HG02852 (cell line): ENCODE results near the gene IDH3A.
A peak's percentile ranks its signal among the peaks of the same experiment; 100 is the strongest.
"Not testable (repeated sequence)": the region's sequence is repeated elsewhere in the genome, so short reads cannot be mapped to it uniquely, and the experiment has no call there.

ENCODE experiments used
- ATAC-seq: cut with Tn5 transposase; IDR thresholded peaks from one replicate; pipeline ENCODE4 v1.9.1; 2021; ENCODE audit warnings: mild to moderate bottlenecking, moderate library complexity; ENCODE audit not compliant: unreplicated experiment

The IDH3A gene

DNA sequence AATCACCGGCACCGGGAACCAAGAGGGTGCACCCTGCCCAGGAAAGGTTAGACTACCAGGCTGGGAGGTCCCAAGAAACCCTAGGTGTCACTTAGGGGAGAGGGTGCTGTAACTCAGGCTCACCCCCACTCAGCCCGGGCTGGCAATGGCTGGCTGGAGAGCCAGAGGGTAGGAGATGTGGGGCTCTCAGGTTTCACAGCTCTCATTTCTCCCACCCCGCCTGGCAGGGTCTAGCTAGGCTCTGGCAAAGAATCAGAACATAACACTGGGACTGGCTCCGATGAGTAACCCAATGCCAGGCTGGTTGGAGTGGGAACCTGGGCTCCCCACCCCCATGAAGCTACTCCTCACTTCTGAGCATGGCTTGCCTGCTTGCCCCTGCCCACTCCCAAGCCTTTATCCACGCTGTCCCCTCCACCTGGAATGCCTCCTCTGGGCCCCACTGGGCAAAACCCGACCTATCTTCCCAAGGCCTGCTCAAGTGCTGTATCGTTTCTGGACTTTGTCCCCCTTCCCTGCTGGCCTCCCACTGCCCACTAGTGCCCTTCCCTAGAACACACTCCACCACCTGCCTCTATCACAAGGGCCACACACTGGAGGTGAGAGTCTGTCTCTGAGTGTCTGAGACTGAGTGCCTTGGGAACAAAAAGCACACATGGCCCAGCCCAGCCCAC is 19.9 kb upstream of the IDH3A start:
- no peak for ATAC-seq

DNA sequence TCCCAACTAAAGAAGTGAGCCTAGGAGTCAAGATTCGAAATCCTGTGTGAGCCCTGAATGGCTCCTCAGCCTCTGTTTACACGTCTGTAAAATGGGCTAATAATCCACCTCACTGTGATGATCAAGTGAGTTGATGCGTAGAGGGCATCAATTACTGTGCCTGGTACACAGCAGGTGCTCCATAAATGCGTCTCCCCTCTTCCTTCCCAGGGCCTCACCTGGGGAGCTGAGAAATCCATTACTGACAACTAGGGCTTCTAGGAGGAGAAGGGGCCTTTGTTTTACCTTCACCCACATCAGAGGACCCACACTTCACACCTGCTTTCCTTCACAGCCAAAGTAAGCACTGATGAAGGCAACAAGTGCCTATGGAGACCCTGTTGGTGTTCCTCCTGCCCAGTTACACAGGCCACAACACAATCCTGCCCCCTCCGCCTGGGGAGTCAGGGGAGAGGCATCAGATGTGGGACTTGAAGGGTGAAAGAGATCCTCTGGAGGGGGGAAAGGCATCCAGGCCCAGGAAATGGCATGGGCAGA is 19.3 kb upstream of the IDH3A start:
- ATAC-seq: no peak

DNA sequence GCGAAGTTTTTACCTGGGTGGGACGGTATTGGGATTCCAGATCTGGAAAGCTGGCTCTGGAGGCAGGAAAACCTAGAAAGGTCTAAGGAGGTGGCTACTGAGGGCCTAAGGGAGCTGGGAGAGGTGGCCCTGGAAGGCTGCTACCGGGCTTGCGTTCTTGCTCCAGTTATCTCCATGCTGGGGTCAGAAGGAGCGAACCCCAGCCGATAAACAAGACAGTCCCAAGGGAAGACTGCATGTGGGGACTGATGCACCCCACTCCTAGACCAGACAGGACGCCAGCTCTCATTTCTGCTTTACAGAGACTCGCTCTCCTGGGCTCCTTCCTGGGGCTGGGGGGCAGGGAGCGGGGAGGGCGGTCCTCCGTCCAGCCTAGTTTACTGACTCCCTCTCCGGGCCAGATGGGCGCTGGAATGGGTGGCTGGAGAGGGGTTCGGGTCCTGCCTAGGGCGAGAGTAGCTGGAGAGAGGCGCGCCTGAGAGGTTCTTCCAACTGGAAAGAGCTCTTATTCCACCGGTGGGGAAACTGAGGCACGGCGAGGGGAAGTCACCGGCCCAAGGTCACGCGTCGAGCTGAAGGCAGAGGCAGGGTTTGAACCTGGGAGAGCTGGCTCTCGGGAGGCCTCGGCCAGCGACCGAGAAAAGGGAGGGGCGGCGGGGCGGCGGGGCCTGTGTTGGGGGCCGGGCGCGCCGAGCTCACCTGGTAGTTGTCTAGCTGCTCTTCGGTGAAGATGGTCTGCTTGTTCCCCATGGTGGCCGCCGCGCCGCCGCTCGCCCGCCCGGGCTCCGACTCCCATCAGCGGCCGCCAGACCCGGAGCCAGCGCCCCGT is 18.5 kb upstream of the IDH3A start:
- ATAC-seq: peak; percentile 42

DNA sequence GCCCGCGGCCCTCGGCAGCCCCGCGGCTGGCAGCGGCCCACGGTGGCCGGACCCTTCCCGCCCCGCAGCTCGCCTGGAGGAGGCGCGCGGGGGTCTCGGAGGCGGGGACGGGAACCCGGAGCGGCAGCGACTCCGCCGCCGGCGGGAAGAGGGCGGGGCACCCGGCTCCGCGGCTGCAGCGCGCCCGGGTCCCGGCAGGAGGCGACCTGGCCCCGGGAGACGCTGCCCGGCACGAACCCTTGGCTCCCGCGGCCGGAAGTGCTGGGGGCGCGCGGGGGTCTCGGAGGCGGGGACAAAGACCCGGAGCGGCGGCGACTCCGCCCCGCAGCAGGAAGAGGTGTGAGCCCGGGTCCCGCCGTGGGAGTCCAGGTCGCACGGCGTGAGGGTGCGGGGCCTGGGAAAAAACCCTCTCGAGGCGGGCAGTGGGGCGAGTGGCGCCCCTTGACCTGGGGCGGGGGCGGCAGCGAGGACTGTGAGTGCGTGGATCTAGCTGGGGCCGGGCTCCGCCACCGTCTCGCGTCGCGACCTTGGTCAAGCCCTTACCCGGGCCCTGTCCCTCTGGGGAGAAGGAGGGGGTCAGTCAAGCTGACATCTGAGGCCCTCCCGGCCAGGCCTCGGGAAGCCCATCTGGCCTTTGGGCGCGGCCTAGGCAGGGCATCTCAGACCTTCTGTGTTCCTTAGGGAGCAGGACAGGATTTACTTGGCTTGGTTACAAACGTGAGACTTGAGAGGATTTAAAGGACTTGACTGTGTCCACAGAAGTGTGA is 17.7 kb upstream of the IDH3A start, which contains the start of gene CIB2:
Gene CIB2, minus strand, starts transcription at position 151 of the 767 bp plus-strand sequence. CDS start 230 bp downstream, outside the sequence.
- ATAC-seq: peak; percentile 77

DNA sequence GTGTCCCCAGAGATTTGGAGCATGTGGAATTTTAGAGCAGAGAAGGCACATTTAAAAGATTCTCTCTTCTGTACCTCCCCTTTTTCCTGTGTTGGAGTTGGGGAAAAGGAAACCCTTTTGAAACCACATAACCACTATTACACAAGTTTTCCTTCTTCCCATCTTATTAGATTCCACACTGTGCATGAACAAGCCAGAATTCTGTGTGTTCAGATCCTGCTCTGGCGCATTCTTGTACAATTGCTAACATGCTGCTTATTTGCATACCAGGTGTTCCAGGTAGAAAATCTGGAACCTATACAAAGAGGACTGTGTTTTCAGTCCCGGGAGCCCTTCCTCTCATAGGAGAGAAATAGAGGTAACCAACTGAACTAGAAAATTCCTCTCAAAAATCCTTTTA is 15.4 kb upstream of the IDH3A start:
- no peak for ATAC-seq

DNA sequence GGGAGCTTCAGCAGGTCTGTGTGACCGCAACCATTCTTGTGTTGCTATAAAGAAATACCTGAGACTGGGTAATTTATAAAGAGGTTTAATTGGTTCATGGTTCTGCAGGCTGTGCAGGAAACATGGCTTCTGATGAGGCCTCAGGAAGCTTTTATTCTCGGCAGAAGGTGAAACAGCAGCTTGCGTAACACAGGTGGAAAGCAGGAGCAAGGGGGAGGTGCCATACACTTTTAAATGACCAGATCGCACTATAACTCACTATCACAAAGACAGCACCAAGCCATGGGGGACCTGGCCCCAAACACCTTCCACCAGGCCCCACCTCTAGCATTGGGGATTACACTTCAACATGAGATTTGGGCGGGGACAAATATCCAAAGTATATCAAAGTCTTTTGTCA is 9.6 kb upstream of the IDH3A start:
- no peak for ATAC-seq

DNA sequence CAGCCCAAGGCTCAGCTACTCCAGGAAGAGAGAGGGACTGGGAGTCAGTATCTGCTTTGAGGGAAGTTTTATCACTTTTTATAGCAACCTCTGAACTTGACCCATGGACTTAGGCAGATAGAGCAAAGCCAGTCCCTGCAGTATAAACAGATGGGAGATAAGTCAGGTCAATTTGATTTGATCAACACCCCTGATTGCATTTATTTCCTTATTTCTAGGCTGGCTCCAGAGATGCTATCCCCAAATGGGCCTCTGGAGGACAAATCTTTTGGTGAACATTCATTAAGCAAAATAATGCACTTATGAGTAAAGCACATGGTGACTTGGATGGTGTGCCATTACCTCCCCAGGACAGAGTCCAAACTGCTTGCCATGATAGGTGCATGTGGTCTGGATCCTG is 8.9 kb upstream of the IDH3A start:
- no peak for ATAC-seq

DNA sequence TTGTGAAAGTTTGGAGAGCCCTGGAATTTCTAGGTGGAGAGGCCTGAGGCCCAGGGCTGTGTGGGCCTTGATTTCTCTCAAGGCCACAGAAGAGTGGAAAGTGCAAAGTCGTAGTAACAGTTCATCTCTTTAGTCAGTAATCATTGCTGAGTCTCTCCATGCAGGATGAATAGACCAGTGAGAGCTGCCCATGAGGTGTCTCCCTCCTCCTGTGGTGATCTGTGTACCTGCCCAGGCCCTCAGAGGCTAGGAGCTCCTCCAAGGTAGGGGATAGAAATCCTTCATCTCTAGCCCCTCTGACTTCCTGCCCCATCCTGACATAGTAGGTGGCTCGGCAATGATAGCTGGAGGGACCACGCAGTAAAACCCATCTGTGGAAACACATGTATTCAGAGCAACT is 6.8 kb upstream of the IDH3A start:
- ATAC-seq: no peak

DNA sequence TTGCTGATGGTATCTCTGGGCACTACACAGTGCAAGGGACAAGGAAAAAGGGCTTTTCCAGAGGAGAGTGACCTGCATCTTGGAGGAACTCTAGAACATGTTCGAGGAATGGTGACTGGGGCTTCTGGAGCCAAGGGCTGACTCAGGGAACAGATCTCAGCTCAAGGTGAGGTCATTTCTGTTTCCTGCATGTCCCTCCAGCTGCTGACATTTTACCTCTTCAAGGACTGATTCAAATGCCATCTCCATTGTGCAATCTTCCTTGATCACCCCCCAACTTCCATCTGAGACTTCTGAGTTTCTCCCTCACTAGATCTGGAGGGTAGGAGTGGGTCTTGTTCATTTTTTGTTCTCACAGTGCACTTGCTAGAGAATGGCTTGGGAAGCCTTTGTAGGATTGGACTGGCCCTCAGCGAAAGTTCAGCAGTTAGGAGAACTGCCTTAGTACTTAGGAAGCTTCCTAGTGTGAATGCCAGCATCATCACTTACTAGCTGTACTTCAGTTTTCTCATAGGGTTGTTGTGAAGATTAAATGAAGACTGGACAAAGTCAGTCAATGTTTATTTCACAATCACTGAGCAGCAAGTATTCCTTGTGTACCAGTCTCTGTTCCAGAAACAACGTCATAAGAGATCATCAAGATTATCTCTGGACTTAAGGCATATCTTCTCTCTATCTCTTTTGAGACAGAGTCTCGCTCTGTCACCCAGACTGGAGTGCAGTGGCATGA is 2.6 kb upstream of the IDH3A start:
- ATAC-seq: no peak

DNA sequence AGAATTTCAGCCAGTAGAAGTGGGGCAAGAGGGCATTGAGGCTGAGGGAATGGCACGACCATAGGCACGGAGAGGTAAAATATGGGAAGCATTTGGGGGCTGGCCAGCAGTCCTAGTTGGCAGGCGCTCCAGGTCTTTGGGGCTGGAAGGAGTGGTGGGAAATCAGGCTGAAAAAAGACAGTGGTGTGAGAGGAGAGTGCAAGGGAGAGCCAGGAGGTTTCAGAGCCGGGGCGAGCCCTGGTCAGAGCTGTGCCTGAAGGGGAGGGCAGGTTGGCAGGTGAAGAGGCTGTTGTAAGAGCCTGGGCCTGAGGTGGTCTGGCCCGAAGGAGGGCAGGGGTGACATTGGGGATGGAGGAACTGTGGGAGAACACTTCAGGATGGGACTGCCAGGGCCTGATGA is 1.6 kb upstream of the IDH3A start:
- no peak for ATAC-seq

DNA sequence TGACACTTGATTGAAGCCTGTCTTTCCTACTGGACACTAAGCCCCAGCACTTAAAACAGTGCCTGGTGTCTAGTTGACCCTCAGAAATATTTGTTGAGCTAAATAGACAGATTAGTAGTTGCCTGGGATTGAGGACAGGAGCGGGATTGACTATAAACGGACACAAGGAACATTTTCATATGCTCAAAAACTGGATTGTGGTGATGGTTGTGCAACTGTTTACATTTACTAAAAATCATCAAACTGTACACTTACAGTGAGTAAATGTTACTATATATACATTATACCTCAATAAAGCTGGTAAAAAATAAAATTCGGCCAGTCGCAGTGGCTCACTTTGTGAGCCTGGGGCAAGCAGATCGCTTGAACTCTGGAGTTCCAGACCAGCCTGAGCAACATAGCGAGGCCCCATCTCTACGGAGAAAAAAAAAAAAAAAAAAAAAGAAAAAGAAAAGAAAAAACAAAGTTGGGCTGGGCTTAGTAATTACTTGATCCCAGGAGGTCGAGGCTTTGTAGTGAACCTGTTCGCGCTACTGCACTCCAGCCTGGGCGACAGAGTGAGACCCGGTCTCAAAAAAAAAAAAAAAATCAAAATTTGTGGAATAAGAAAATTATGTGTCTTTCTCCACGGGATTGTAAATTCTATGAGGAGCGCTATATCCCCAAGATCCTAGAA is 632 bp upstream of the IDH3A start:
- peak; percentile 9 for ATAC-seq

DNA sequence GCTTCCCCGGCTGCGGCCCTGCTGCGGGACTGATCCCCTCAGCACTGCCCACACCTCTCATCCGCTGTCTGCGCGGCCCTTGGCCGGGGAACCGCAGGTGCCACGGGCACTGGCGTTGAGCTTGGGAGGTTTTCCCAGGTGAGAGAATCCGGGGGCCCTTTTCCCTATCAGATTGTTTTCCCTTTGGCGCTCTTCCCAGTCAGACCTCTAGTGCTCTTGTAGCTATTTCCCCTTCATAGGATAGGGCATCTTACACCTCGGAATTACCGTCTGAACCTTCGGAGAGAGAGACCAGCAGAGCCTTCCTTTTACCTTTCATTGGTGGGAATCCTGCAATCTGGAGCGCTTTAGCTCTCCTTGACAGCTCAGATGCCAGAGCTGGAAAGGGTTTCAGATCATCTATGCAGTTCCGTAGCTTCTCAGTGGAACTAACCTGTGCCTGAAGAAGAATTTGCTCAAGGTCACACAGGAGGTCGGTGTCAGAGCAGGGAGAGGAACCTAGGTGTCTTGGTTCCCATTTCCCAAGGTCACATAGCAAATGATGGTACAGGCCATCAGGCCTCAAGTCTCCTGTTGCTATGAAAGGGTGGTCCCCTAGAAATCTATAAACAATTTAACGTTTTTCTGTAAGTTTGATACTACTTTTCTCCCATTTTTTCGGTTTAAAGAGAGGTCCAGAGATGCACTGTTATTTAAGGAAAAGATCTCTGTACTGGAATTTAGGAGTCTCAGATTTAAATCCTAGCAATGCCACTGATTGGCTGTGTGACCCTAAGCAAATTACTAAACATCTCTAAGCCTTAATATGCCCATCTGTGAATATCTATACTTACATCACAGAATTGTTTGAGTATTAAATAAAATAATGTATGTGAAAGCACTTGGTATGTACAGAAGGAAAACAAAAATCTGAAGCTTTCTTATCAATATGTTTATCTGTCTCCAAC is 916 bp downstream of the IDH3A start:
- no peak for ATAC-seq

DNA sequence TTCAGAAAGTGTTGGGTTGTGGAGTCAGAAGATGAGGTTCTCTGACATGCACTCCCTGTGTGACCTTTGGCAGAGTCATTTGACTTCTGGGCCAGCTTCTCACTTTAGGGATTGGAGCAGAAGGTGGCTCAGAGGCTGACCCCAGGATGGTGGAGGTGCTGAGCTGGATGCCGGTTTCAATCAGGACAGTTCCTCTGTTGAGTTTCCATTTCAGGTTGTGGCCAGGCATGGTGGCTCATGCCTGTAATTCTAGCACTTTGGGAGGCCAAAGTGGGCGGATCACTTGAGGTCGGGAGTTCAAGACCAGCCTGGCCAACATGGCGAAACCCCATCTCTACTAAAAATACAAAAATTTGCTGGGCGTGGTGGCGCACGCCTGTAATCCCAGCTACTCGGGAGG is 1.9 kb downstream of the IDH3A start:
- ATAC-seq: not testable (repeated sequence)

DNA sequence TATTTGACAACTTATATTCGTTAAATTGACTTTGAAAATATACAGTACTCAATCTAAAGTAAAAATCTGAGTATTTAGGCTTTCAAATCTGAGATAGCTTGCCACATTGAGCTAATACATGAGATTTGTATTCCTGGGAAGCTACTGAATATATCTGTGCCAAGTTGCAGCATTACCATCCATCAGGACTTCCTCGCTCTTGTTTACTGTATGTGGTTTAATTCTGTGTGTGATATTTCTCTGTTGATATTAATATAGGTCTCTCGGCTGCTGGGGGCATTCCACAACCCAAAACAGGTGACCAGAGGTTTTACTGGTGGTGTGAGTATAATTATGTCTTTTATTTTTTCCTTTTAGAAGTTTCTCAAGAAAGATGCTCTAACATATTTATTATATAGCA is 5.8 kb downstream of the IDH3A start:
- no peak for ATAC-seq

DNA sequence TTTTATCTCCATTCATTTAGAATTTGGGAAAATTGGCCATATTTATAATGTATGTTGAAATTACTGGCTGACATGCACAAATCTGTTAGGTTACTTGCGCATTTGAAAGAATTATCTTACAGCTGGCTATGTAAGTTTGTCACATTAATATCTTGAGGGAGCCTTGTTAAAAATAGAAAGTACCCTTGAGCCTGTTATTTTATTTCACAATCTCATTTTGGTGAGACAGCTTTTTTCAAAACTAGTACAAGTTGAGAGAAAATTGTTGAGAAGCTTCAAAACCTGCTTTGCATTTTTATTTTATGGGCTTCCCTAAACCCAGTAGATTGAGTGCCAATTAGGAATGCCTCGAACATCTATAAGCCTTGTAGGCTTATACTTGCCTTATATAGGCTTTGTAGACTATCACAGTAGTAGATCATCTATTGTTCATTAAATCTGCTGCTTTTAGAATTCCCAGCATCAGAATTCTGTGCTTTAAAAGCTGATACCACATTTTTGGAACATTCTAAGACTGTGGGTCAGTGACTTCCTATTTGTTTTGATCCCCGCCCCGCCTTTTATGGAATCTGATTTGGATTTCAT is 6.3 kb downstream of the IDH3A start:
- ATAC-seq: no peak

DNA sequence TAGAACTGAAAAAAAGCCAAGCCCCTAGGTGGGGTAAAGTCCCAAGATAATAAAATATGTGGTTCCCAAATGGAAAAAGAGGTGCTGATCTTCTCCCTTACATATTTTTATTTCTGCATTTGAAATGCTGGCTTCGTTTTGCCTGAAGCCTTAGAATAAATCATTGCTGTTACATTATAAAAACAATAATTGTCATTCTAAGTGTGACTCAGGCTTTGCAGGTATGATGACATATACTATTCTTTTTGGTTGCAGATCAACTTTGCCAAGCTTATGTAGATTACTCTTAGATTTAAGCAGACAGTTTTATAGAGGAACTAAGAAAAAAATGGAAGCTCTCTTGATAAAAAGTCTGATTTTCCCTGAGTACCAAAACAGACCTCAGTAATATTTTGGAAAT is 7.5 kb downstream of the IDH3A start:
- no peak for ATAC-seq

DNA sequence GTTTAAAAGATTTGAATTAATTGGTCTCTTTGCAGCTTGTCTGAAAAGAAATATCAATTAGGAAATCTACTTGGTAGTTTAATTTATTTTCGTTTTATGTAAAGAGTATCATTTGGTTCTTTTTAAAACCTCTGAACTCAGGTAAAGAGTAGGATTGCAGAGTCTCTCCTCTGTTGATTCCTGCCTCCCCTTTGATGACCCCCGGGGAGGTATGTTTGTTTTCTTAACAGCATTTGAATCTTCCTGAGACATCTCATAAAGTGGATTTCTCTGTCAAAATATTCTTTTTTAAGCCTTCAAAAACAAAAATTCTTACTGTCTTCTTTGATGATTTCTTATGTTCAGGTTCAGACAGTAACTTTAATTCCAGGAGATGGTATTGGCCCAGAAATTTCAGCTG is 8.0 kb downstream of the IDH3A start:
- no peak for ATAC-seq

DNA sequence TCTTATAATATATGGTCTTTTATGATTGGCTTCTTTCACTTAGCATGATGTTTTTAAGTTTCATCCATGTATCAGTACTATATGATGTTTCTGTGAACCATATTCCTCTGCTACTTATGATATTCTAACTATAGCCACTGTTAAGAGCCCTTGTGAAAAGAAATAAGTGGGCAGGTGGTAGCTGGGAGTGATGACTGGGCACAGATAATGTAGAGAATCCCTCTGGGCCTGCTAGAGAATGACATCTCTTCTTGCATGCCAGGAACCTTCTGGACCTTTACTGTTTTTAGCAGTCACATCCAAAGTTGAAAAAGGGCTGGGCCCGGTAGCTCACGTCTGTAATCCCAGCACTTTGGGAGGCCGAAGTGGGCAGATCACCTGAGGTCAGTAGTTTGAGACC is 10.2 kb downstream of the IDH3A start:
- ATAC-seq: no peak

DNA sequence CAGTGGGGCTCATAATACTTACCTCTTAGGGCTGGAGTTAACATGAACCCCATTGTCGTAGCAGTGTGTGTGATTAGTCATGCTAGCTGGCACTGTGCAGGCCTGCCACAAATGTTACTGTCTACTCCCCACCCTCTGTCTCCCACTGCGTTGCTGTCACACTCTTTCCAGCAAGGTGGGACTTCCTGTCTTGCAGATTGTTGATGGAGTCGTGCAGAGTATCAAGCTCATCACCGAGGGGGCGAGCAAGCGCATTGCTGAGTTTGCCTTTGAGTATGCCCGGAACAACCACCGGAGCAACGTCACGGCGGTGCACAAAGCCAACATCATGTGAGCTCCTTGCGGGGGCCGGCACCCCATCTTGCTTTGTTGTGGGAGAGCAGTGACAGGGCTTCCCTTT is 12.9 kb downstream of the IDH3A start:
- no peak for ATAC-seq
